K562 (cell line): ENCODE data around the gene PIGH. TPM values are rescaled to one million over a fixed set of nuclear protein-coding genes. Genes with fewer than 3 reads are reported as not detected.
A peak's percentile ranks its signal among the peaks of the same experiment; 100 is the strongest.

Experiments used
- ATAC-seq: fragments of 200-7000 bp; cut with Tn5 transposase; 3 replicates; pipeline ENCODE4 v1.9.1; 2020; ENCODE audit warnings: moderate library complexity
- BruUV-seq: library from RNA; stranded (reverse); fragments of 400-500 nt; replicated peaks from 2 replicates; lab custom pipeline; 2021; lab: Mats Ljungman, UMichigan
- CTCF ChIA-PET: fragments of 300-600 bp; formaldehyde crosslinking; extraction: SDS; loops from one replicate; lab custom pipeline; 2021; ENCODE audit warnings: low intra/inter-chr PET ratio; lab: Yijun Ruan, JAX
- POLR2A ChIA-PET: fragments of 300-600, 350-650 bp; sonication (Branson Sonifier 250); formaldehyde crosslinking; extraction: SDS; loops from one replicate; lab custom pipeline; 2021; ENCODE audit warnings: antibody characterized with exemption, inconsistent platforms; lab: Yijun Ruan, JAX
- DNase-seq, 4 experiments: peaks; one replicate each; pipeline versions ENCODE4 v3.0.0 to v3.0.0-alpha.2; 2011 to 2018; ENCODE audit warnings: low spot score in 3 of 4, mixed read lengths in 3 of 4; ENCODE audit errors: extremely low read depth in 1 of 4
- FAIRE-seq: peaks from 2 replicates; lab custom pipeline; 2011; peaks lifted over from hg19 to GRCh38; lab: Jason Lieb, UNC
- H2AFZ ChIP-seq: 2 replicates; pipeline ENCODE4 v1.6.0; 2011; ENCODE audit warnings: low read depth, low read length, control low read depth, inconsistent platforms
- H3K27ac ChIP-seq: fragments of 200-600 bp; 3 replicates; pipeline ENCODE4 v1.8.0; 2011; ENCODE audit warnings: low read depth, mild to moderate bottlenecking, control low read depth, inconsistent platforms, low read length, moderate library complexity, mixed read lengths; ENCODE audit errors: extremely low read depth
- H3K27me3 ChIP-seq, 2 experiments: fragments of 300-600 bp in 1 of 2; 2 replicates in 1 of 2; 3 replicates in 1 of 2; pipeline versions ENCODE4 v1.6.0 to v1.8.0; 2011; ENCODE audit warnings: inconsistent platforms in 2 of 2, low read length in 2 of 2, mild to moderate bottlenecking in 1 of 2, mixed read lengths in 1 of 2, moderate library complexity in 1 of 2; ENCODE audit not compliant: control insufficient read depth in 2 of 2, insufficient read depth in 2 of 2
- H3K36me3 ChIP-seq: fragments of 300-600 bp; 3 replicates; pipeline ENCODE4 v1.8.0; 2011; ENCODE audit warnings: mild to moderate bottlenecking, low read length, inconsistent platforms; ENCODE audit not compliant: control insufficient read depth, insufficient read depth
- H3K4me1 ChIP-seq, 2 experiments: fragments of 200-600 bp in 1 of 2; replicated peaks in 1 of 2; 2 replicates in 1 of 2; 3 replicates in 1 of 2; pipeline versions ENCODE4 v1.5.1 to v1.8.0; 2011; ENCODE audit warnings: inconsistent platforms in 2 of 2, low read length in 2 of 2, mild to moderate bottlenecking in 1 of 2, mixed read lengths in 1 of 2, moderate library complexity in 1 of 2; ENCODE audit not compliant: control insufficient read depth in 2 of 2, insufficient read depth in 2 of 2
- H3K4me2 ChIP-seq: 2 replicates; pipeline ENCODE4 v1.6.1; 2011; ENCODE audit warnings: low read length, control low read depth, inconsistent platforms, mixed read lengths; ENCODE audit not compliant: insufficient read depth
- H3K4me3 ChIP-seq: fragments of 200-600 bp; sonication (generic), shearing (Covaris generic); 2 replicates; pipeline ENCODE4 v1.5.1; 2016; ENCODE audit warnings: control low read depth, inconsistent platforms
- H3K79me2 ChIP-seq: fragments of 200-600 bp; 3 replicates; pipeline ENCODE4 v1.8.0; 2011; ENCODE audit warnings: low read length, inconsistent platforms; ENCODE audit not compliant: control insufficient read depth, insufficient read depth
- H3K9ac ChIP-seq, 2 experiments: 2 replicates each; pipeline versions ENCODE4 v1.6.0 to v1.6.1; 2011; ENCODE audit warnings: low read depth in 2 of 2, low read length in 2 of 2, control low read depth in 1 of 2, inconsistent platforms in 1 of 2, mild to moderate bottlenecking in 1 of 2, mixed read lengths in 1 of 2; ENCODE audit not compliant: insufficient read depth in 1 of 2
- H3K9me1 ChIP-seq: one replicate; pipeline ENCODE4 v1.6.0; 2011; ENCODE audit warnings: inconsistent platforms, mild to moderate bottlenecking, low read length, moderate library complexity; ENCODE audit not compliant: control insufficient read depth, insufficient read depth
- H3K9me3 ChIP-seq: replicated peaks from 2 replicates; pipeline ENCODE4 v1.5.1; 2011; ENCODE audit warnings: low read depth, low read length, inconsistent platforms; ENCODE audit not compliant: control insufficient read depth, insufficient read depth
- H4K20me1 ChIP-seq: replicated peaks from 2 replicates; pipeline ENCODE4 v1.6.1; 2011; ENCODE audit warnings: low read length, inconsistent platforms, mixed read lengths; ENCODE audit not compliant: control insufficient read depth, insufficient read depth
- HBP1 ChIP-seq: fragments of 450-650 bp; formaldehyde crosslinking; IDR thresholded peaks from 2 replicates; pipeline ENCODE4 v1.4.0; 2022; ENCODE audit warnings: missing genetic modification characterization
- MITF ChIP-seq: IDR thresholded peaks from 2 replicates; pipeline ENCODE4 v1.6.1; 2014; ENCODE audit warnings: antibody characterized with exemption
- SOX6 ChIP-seq: fragments of 450-650 bp; IDR thresholded peaks from 2 replicates; pipeline ENCODE4 v1.6.1; 2014; ENCODE audit warnings: mild to moderate bottlenecking
- STAT5B ChIP-seq: fragments of 250-450 bp; sonication (Bioruptor Pico); IDR thresholded peaks from 2 replicates; pipeline ENCODE4 v1.8.0; 2021; ENCODE audit warnings: mild to moderate bottlenecking, inconsistent platforms
- ZNF217 ChIP-seq: sonication (generic); formaldehyde crosslinking; IDR thresholded peaks from 2 replicates; pipeline ENCODE4 v1.8.0; 2022; ENCODE audit warnings: mild to moderate bottlenecking, missing genetic modification reagents
- ZNF274 ChIP-seq: IDR thresholded peaks from 2 replicates; pipeline ENCODE4 v1.6.1; 2011; ENCODE audit warnings: low read depth, mild to moderate bottlenecking, low read length, moderate library complexity, borderline replicate concordance
- ZNF316 ChIP-seq: fragments of 450-650 bp; IDR thresholded peaks from 2 replicates; pipeline ENCODE4 v1.6.1; 2016
- WGBS: fragments of 100-300 bp; shearing (Covaris generic); methylation state at CpG from one replicate; pipeline ENCODE4 v1.1.6; 2016; ENCODE audit warnings: low coverage, mixed read lengths; ENCODE audit not compliant: insufficient coverage; ENCODE audit errors: missing lambda C conversion rate; 5-methylcytosine and 5-hydroxymethylcytosine counted together
- in situ Hi-C: fragments of 300-500 bp; cut with MboI; formaldehyde crosslinking; loops from 4 replicates; pipeline ENCODE4 v1.15.0; 2018; ENCODE audit warnings: inconsistent platforms, mixed read lengths
- intact Hi-C: fragments of 100-400 bp; cut with micrococcal nuclease; formaldehyde crosslinking; loops from 2 replicates; pipeline ENCODE4 v1.14.2; 2022
- polyA plus RNA-seq, 8 experiments: library from polyadenylated mRNA; depleted of rRNA in 4 of 8; stranded (reverse) in 5 of 8; unstranded in 3 of 8; fragments of >200 nt; fragmentation: Nextera tagmentation in 2 of 8; fragmentation: Illumina TruSeq in 1 of 8; extraction: Ambion mirVana in 2 of 8; extraction: Trizol in 1 of 8; gene quantifications; 2 replicates each; pipeline versions ENCODE4 v1.2.1 to v1.2.3, GENCODE V29; 2011 to 2014; ENCODE audit warnings: inconsistent platforms in 1 of 8, missing spikeins in 1 of 8
- total RNA-seq, 7 experiments: library from RNA; depleted of rRNA in 6 of 7; stranded (reverse); fragments of >200 nt in 6 of 7; fragmentation: Illumina TruSeq in 2 of 7; extraction: Trizol in 2 of 7; gene quantifications; 2 replicates each; pipeline versions ENCODE4 v1.2.1 to v1.2.3, GENCODE V29; 2011 to 2021; ENCODE audit warnings: low replicate concordance in 1 of 7

Gene PIGH
- total and polyA plus RNA-seq, 9 of the 15 experiments (the other 6 are each of a cell fraction or from before 2014, with no cell fraction given): 21.1 to 53.4 (median 24.7) TPM

GRCh38 chr14:67646131-67646530, 46.1 kb upstream of the PIGH start:
- H3K4me3 ChIP-seq: no peak overlapping the region
- DNase-seq: no peak
- no peaks in the 10 kb centered on the region for H3K27me3 ChIP-seq
- H3K27ac ChIP-seq: no peak overlapping the region
- no peaks in the 10 kb centered on the region for H4K20me1 ChIP-seq
- no TSS peak for BruUV-seq
- H2AFZ ChIP-seq: no peak overlapping the region
- in situ Hi-C loops: no loop called here
- 84% methylated on average over 3 of the region's 3 CpGs for WGBS
- peaks cover 0 to 16% of the 10 kb centered on the region in 2 experiments; a peak in 3 of 5 replicates for H3K4me1 ChIP-seq
- no peaks in the 10 kb centered on the region for H3K79me2 ChIP-seq
- H3K9me1 ChIP-seq: no peaks in the 10 kb centered on the region
- H3K9ac ChIP-seq: no peak overlapping the region
- no peak for ATAC-seq
- intact Hi-C loops: no loop called here
- no peaks in the 10 kb centered on the region for H3K9me3 ChIP-seq
- H3K36me3 ChIP-seq: peaks cover 58% of the 10 kb centered on the region
- TF ChIP-seq ZNF217 (CRISPR knock-in tag) (no peak), HBP1 (CRISPR knock-in tag) (no peak), MITF (no peak), STAT5B (no peak), ZNF274 (no peak), ZNF316 (peak; percentile 17; the same call in 1 of the 2 replicates), SOX6 (no peak)
- no peak for FAIRE-seq
- H3K4me2 ChIP-seq: no peak overlapping the region
- CTCF ChIA-PET: no interaction called here
- POLR2A ChIA-PET: no interaction called here
